NCI-H526 (cell line): ENCODE data around the gene ZMIZ1.
A peak's percentile ranks its signal among the peaks of the same experiment; 100 is the strongest.

Source experiments
- DNase-seq, 2 experiments: peaks; one replicate each; lab custom pipeline; 2025; lab: John Stamatoyannopoulos, UW

ZMIZ1 gene

DNA sequence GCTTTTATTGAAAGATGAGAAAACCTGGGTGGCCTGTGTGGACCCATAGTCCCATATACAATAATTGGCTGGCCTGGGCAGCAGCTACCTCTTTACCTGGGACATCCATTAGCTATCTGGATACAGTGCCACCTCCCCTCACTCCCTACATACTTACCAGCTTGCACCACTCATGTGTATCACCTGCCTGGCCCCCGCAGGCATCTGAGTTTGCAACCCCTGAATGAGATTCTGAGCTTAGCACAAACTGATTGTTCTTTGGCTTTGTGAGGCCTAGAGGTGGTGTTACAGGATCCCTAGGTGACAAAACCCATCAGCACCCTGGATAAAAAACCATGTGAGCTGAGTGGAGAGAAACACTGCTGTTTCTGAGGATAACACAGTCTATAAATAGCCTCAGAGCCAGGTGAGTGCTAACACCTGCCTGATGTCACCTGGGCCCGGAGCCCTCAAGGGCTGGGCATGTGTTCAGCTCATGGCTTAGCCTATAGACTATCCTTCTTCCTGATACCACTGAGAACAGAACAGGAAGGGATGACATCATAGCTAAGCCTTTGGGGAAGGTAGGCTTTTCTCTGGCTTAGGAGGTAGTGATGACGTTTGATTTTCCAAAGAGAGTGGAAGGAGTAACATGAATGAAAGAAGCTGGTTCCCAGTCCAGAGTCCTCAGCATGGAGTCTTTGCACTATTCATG lies 275.9 kb downstream of the ZMIZ1 start:
- DNase-seq = peak in 1 of 2 experiments; percentile 46

DNA sequence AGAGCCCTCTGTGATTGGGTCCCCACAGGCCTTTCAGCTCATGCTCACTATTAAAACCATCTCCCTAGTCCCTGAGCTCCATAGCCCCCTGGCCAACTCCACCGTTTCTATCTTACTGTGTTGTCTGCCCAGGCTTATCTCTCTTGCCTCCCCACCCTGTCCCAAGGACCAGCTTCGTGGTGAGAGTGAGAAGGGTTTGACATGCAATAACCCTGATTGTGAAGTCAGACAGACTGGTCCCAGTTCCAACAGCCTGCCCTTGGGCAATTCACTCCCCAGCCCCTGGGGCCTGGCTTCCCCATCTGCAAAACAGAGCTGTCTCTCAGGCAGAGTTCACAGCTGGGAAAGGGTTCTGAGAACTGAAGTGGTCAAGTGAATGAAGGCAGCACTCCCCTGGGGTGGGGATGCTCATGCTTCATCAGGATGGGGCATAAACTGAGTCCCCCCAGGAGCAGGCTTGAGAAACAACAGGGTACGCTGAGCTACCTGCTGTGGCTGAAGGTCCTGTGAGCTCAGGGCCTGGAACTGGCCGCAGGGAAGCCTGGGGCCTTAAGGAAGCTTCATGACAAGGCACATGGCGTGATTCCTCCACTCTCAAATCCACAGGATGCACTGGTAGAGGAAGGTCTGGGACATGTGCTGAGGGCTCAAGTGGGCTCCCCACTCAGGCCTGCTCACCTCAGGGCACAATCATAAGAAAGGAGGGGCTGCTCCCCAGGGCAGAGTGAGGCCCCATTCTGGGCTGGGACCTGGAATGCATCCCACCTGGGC lies 276.7 kb downstream of the ZMIZ1 start:
- no peak for DNase-seq

GRCh38 chr10:79346012-79346340 lies 277.2 kb downstream of the ZMIZ1 start:
- DNase-seq = no peak

GRCh38 chr10:79346388-79347225 lies 277.8 kb downstream of the ZMIZ1 start:
- peak; percentile 51 to 60 for DNase-seq

- peak; percentile 67 to 94 for DNase-seq
These were observed 278.6 kb downstream of the ZMIZ1 start, which contains the start of gene PPIF for GRCh38 chr10:79347226-79347893. Gene PPIF (plus strand): TSS chr10:79347469. CDS start chr10:79347549, 80 bp downstream.

DNA sequence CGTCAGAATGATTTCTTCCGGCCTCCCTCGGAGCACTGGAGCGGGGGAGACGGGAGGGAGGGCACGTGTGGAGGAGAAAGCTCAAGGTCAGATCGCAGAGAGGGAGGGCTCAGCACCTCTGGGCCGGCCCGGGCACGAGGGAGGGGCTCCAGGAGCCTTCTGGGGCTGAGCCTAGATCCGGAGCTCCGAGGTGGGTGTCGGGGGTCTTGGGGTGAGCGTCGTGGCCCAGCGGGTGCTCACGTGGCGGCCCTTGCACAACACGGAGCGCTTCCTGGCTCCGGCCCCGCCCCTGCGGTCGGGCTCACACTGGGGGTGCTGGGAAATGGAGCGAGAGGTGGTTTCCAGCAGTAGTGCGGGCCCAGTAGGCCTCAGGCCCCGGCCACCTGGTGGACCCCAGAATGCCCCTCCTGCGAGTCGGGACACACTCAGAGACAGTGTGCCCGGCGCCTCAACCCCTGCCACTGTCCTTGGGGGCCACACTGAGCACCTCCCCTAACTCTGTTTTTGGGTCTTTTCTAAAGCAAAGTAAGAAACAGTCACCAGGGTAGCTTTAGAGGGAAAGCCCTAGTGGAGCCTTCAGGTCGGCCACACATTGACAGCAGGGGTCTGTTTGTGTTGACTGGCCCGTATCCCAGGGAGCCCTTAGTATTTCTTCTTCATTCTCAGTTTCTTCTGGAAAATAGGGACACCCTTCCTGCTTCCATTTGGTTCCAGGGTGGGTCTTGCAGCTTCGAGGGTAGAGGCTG lies 279.3 kb downstream of the ZMIZ1 start:
- peak in 1 of 2 experiments; percentile 26 for DNase-seq

- DNase-seq = no peak
These were observed 279.8 kb downstream of the ZMIZ1 start for GRCh38 chr10:79348640-79348988.

GRCh38 chr10:79349072-79349491 lies 280.3 kb downstream of the ZMIZ1 start:
- DNase-seq = no peak

DNA sequence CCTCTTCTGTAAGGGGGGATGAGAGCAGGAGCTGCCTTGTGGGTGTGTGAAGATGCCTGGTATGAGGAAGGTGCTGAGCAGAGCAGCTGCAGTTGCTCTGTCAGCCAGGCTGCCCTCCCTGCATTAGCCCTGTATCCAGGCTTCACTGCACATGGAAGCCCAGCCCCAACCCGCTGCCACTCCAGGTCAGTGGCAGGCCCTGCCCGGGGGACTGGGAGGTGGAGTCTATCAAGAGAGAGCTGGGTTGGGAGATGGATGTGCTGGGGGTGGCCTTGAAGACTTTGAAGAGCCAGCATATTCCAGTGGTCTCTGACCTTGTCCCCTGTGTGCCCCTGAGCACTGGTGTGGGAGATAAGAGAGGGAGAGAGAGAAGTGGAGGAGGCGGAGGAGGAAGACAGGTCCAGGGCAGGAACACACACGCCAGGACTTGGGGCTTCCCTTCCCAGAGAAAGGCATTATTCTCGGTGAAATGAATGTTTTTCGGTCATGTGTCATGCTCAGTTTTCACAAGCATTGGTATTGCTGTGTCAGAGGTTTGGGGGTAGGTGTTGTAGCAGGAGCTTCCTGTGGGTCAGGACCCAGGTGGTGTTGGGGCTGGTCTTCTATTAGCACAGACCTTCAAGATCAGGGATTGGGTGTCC lies 281.1 kb downstream of the ZMIZ1 start:
- no peak for DNase-seq

DNA sequence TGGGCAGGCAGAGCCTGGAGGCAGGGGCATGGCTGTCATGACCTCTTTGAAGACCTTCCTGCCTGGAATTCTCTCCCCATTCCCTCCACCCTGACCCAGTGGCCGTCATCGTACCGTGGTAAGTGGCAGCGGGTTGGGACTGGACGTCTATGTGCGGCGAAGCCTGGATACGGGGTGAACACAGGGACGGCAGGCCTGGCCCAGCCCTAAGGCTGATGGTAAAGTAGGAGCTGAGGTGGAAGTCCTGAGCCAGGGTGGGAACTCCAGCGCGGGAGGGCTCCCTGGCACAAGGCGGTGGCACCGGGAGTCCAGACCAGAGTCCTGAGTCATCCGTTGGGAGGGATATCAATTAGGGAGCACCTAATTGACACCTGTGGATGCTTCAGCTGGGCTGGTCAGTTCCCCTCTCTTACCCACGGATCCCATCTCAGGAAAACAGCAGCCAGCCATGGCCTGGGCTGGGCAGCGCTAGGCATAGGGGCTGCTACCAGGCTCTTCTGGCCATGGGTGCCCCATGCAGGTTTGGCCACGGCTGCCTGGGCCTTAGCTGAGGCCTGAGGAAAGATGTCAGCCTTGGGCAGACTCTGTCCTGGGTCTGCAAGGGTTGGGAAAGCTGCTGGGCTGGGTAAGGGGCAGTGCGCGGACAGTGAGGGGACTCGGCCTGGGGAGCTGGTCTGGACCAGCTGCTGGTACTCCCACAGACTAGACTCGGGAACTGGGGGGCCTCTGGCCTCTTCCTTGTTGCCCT lies 281.8 kb downstream of the ZMIZ1 start:
- no peak for DNase-seq

GRCh38 chr10:79351332-79351731 lies 282.6 kb downstream of the ZMIZ1 start:
- no peak for DNase-seq

GRCh38 chr10:79352035-79352877 lies 283.5 kb downstream of the ZMIZ1 start:
- no peak for DNase-seq

DNA sequence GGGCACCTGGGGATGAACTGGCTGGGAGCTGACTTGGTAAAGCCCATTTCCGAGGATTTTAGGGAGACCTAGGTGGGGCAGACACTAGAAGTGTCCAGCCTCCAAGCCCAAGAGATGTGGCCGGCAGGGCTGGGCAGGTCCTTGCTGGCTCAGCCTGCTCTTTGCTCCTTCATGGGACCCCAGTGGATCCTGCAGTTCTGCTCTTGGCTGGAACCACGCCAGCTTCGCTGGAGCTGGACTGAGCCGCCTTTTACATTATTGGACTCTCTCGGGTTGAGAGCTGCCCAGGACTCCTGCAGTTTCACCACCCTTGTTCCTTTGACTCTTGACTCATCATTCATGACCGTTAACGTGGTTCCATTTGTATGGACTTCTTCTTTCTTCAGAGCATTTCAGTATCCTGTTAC lies 284.2 kb downstream of the ZMIZ1 start:
- no peak for DNase-seq

- DNase-seq = no peak
These were observed 285.0 kb downstream of the ZMIZ1 start for GRCh38 chr10:79353726-79354125.

- DNase-seq = no peak
These were observed 285.4 kb downstream of the ZMIZ1 start for GRCh38 chr10:79354141-79354540.

DNA sequence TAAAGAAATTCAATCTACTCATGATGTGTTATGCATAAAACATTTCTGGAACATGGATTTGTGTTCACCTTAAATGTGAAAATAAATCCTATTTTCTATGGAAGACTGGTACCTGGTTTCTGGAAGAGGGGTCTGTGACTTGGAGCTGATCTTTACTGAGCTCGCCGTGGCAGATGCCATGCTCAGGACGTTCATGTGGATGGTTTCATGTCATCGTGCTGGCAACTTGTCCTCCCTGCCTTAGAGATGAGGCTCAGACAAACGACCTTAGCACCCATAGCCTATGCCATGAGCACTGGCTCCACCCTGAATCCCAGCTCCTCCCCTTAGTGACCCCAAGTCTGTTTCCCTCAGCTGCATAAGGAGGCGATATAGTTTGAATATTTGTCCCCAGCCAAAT lies 285.8 kb downstream of the ZMIZ1 start:
- no peak for DNase-seq

DNA sequence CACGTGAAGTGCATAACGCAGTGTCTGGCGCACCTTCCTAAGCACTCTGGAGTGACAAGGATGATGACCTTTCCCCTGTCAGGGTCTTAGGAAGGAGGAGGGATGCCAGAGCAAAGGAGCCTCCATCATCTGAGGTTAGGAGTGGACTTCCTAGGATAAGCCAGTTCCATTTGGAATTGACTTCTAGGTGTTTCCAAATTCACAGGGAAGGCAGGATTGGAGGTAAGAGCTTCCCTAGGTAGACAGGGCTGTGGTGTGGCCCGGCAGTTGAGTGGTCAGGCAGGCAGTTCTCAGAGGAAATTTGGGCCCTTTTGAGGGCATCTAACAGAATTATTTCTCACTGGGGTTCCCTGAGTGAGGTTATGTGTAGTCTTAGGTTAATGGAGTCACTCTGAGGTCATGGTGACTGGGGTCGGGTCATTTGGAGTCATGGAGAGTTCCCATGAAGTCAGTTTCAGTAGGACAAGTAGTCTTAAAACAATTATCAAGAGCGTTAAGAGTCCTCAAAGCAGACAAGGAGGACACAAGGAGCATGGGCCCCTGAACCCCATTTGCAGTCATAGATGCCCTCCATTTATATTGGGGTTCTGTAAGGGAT lies 286.8 kb downstream of the ZMIZ1 start:
- no peak for DNase-seq

- DNase-seq = no peak
These were observed 287.3 kb downstream of the ZMIZ1 start for GRCh38 chr10:79356104-79356503.

DNA sequence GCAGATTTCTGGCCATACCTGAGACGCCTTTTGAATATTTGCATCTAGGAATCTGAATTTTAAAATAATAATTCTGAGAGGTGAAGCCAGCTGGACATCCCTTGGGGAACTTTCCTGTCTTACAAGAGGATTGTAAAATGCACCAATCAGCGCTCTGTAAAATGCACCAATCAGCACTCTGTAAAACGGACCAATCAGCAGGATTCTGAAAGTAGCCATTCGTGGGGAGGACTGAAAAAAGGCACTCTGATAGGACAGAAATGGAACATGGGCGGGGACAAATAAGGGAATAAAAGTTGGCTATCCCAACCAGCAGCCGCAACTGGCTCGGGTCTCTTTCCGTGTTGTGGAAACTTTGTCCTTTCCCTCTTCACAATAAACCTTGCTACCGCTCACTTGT lies 288.4 kb downstream of the ZMIZ1 start:
- DNase-seq = no peak
